ENCODE results near the gene NFASC.

The NFASC gene

DNA sequence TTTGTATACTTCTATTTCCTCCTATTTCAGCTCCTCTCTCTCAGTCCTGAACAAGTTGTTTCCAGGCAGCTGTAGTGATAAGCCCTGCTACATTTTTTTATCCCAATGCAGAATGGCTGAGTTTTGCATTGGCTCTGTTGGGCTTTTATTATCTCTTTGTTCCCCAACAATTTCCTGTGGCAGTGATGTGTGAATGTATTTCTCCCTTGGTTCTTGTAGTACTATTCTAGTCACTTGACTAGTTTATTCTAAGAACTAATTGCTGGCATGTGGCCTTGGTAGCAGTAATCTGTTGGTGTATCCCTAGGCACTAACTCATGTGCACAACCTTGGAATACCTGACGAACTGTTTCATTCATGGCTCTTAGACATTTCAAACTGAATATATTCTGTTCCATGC lies 60.7 kb downstream of the NFASC start (continued):
- TF ChIP-seq ZNF24 (tag by site-specific recombination; IDR thresholded peaks at IDR 0.05) (no peak), ZNF600 (tag by site-specific recombination; IDR thresholded peaks at IDR 0.05) (no peak), SP3 (tag by site-specific recombination; IDR thresholded peaks at IDR 0.05) (no peak), MYNN (tag by site-specific recombination; IDR thresholded peaks at IDR 0.05; ENCODE audit: borderline replicate concordance) (no peak), ZNF76 (tag by site-specific recombination; IDR thresholded peaks at IDR 0.05; ENCODE audit: borderline replicate concordance, low read depth) (no peak)

GRCh38 chr1:204931768-204932572 lies 61.3 kb downstream of the NFASC start:
- TF ChIP-seq SCRT2 (tag by site-specific recombination; IDR thresholded peaks at IDR 0.05), result peak; percentile 71
- no peak for TF ChIP-seq WT1 (tag by site-specific recombination; IDR thresholded peaks at IDR 0.05)
- no peak for TF ChIP-seq ZNF146 (tag by site-specific recombination; IDR thresholded peaks at IDR 0.05)
- no peak for TF ChIP-seq ZFP41 (tag by site-specific recombination; IDR thresholded peaks at IDR 0.05; ENCODE audit: borderline replicate concordance)
- no peak for TF ChIP-seq HOXD13 (CRISPR knock-in tag; IDR thresholded peaks at IDR 0.05; ENCODE audit: borderline replicate concordance)
- peak; percentile 73 for TF ChIP-seq SCRT1 (tag by site-specific recombination; IDR thresholded peaks at IDR 0.05; ENCODE audit: borderline replicate concordance)
- POLR2A ChIA-PET, result no interaction called here
- Histone ChIP-seq H3K36me3 (ENCODE audit: control insufficient read depth in 2 of 2, insufficient read depth in 1 of 2, low read length in 2 of 2) (no peaks in the 10 kb centered on the region), H3K4me1 (ENCODE audit: control insufficient read depth, insufficient read depth, low read length) (no peaks in the 10 kb centered on the region), H3K27ac (ENCODE audit: extremely low read depth, low read depth, low read length) (no peak overlapping the region), H3K9me3 (ENCODE audit: control insufficient read depth, insufficient read depth, low read depth, low read length) (no peaks in the 10 kb centered on the region), H3K4me3 (ENCODE audit: low read depth, low read length) (no peak overlapping the region)
- CTCF ChIA-PET, result interaction anchor here (0.6 to 9.1 kb wide), 3 partner anchors 10 to 124 kb away, joined by 3 to 60 read pairs (median 12); no protein-coding TSS in a partner anchor

DNA sequence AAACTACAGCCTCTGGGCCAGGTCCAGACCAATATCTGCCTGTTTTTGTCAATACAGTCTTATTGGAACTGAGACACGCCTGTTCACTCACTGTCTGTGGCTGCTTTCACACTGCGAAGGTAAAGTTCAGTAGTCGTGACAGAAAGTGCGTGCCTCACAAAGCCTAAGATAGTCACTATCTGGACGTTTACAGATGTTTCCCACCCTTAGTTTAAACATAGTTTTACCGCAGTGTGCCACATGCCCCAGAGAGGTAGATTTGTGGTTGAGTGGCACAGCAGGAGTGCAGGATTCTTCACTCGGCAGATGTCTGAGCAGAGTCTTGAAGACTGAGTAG lies 61.9 kb downstream of the NFASC start:
- no peak overlapping the region for H3K27ac ChIP-seq (ENCODE audit: extremely low read depth, low read depth, low read length)
- CTCF ChIA-PET, result interaction anchor here (2.0 to 9.1 kb wide), 2 partner anchors 10 to 125 kb away, joined by 12 to 60 read pairs; no protein-coding TSS in a partner anchor
- no peaks in the 10 kb centered on the region for H3K4me1 ChIP-seq (ENCODE audit: control insufficient read depth, insufficient read depth, low read length)
- H3K9me3 ChIP-seq (ENCODE audit: control insufficient read depth, insufficient read depth, low read depth, low read length), result no peaks in the 10 kb centered on the region
- H3K4me3 ChIP-seq (ENCODE audit: low read depth, low read length), result no peak overlapping the region
- POLR2A ChIA-PET, result no interaction called here
- no peaks in the 10 kb centered on the region for H3K36me3 ChIP-seq (ENCODE audit: control insufficient read depth in 2 of 2, insufficient read depth in 1 of 2, low read length in 2 of 2)
- TF ChIP-seq ZNF830 (tag by site-specific recombination; IDR thresholded peaks at IDR 0.05; ENCODE audit: low read depth), result no peak
- TF ChIP-seq ZNF501 (tag by site-specific recombination; IDR thresholded peaks at IDR 0.05), result no peak
- no peak for TF ChIP-seq ZFHX2 (tag by site-specific recombination; conservative IDR thresholded peaks at IDR 0.05)
- TF ChIP-seq ZNF514 (tag by site-specific recombination; IDR thresholded peaks at IDR 0.05), result no peak
- TF ChIP-seq, protein P1, sequence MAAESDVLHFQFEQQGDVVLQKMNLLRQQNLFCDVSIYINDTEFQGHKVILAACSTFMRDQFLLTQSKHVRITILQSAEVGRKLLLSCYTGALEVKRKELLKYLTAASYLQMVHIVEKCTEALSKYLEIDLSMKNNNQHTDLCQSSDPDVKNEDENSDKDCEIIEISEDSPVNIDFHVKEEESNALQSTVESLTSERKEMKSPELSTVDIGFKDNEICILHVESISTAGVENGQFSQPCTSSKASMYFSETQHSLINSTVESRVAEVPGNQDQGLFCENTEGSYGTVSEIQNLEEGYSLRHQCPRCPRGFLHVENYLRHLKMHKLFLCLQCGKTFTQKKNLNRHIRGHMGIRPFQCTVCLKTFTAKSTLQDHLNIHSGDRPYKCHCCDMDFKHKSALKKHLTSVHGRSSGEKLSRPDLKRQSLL (tag by site-specific recombination; IDR thresholded peaks at IDR 0.05), result no peak
- no peak for TF ChIP-seq ZNF658 (tag by site-specific recombination; IDR thresholded peaks at IDR 0.05)
- TF ChIP-seq ZNF26 (tag by site-specific recombination; IDR thresholded peaks at IDR 0.05), result no peak
- no peak for TF ChIP-seq PRDM2 (tag by site-specific recombination; IDR thresholded peaks at IDR 0.05; ENCODE audit: borderline replicate concordance)
- TF ChIP-seq ZXDB (tag by site-specific recombination; IDR thresholded peaks at IDR 0.05), result no peak
- TF ChIP-seq ZNF768 (tag by site-specific recombination; IDR thresholded peaks at IDR 0.05), result no peak
- TF ChIP-seq MEIS1 (CRISPR knock-in tag; IDR thresholded peaks at IDR 0.05; ENCODE audit: borderline replicate concordance), result no peak
- TF ChIP-seq ZNF148 (tag by site-specific recombination; IDR thresholded peaks at IDR 0.05; ENCODE audit: borderline replicate concordance), result no peak
